ENCODE data around the gene SRP14.

SRP14 gene

DNA sequence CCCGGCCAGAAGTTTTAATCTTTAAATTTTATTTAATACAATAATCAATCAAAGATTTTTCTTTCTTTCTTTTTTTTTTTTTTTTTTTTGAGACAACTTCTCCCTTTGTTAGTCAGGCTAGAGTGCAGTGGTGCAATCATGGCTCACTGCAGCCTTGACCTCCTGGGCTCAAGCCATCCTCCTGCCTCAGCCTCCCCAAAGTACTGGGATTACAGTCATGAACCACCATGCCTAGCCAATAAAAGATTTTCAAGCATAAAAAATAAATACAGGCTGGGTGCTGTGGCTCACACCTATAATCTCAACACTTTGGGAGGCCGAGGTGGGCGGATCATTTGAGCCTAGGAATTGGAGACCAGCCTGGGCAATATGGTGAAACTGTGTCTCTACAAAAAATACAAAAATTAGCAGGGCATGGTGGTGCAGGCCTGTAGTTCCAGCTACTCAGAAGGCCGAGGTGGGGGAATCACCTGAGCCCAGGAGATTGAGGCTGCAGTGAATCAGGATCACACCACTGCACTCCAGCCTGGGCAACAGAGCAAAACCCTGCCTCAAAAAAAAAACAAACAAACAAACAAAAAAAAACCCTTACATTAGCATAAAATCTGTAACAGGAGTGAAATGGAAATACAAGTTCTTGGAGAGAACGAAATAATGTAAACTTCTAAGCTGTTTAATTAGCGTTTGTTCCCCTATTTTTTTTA, 29.1 kb upstream of the SRP14 start:
- peak; percentile 68 for DNase-seq

DNA sequence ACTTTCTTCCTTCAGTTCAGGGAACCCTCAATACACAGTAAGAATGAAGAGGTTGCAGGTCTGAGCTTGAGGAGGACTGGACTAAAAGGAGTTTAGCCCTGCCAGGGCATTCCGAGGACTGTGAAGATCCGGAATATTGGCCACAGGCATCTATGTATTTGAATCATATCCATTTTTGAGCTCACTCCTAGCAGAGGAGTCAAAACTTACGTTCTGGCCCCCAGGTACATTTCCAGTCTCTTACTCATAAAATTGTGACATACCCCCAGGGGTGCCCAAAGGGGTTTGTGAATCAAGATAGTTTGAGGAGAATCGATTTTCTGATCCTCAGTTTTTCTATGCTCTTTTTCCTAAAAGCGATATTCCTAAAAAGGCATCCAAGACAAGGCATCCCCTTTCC, 27.6 kb upstream of the SRP14 start:
- peak; percentile 44 for DNase-seq

DNA sequence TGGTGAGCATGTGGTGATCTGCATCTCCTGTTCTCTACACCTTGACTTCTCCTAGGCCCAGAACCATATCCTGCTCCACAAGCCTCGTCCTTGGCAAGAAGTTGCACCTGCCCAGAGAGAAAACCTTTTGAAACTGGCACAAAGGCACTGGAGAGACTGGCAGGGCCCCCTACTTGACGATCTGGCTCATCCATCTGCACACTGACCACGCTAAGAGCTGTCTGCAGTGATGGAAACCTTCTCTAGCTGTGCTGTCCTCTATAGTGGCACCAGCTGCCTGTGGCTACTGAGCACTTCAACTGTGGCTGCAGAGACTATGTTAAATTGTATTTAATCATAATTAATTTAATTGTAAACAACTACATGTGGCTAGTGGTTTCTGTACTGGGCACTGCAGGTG, 26.2 kb upstream of the SRP14 start:
- peak; percentile 70 for DNase-seq

DNA sequence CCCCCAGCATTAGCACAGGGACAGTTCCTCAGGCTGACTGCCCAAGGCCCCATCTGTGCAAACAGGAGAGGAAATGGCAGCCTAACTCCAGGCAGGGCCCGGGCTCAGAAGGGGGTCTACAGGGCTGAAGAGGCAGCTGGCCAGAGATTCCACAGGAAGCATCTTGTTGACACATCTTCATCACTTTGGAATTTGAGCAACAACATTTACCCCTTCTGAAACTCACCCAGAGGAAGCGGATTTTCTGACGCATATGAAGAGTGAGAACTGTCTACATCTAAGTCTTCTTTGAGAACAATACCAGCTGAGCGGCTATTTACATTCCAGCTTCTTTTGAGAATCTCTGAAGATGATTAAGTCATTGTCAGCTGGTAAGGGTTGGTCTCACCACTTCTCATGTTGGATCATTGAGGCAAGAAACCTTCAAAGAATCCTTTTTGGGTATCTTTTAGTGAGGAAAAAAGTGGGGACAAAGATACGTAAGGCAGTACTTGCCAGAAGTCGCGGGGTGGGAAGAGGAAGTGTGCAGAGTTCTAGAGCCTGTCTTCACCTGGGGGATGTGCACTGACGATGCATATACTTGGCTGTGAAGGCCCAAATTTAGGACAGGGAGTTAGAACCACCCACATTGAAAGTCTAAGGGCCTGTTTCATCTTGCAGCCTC, 25.4 kb upstream of the SRP14 start:
- peak; percentile 87 for DNase-seq

DNA sequence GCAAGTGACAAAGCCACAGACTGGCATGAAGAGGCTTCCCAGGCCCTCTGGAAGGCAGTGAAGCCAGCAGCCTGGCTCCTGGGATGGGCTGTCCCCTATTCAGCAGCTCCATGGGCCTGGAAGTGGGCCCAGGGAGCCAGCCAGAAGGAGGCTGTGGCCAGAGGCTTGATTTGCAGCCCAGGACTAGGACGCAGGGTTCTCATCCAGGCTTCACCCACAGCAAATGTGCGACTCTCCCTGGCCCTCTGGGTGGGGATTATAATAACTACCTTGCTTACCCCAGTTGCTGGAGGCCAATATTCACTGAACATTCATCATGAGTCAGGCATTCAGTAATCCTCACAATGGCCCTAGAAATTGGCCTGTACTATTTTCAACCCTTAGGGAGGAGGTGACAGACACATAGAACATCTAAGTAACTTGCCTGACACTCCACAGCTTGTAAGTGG, 24.6 kb upstream of the SRP14 start:
- peak; percentile 88 for DNase-seq

DNA sequence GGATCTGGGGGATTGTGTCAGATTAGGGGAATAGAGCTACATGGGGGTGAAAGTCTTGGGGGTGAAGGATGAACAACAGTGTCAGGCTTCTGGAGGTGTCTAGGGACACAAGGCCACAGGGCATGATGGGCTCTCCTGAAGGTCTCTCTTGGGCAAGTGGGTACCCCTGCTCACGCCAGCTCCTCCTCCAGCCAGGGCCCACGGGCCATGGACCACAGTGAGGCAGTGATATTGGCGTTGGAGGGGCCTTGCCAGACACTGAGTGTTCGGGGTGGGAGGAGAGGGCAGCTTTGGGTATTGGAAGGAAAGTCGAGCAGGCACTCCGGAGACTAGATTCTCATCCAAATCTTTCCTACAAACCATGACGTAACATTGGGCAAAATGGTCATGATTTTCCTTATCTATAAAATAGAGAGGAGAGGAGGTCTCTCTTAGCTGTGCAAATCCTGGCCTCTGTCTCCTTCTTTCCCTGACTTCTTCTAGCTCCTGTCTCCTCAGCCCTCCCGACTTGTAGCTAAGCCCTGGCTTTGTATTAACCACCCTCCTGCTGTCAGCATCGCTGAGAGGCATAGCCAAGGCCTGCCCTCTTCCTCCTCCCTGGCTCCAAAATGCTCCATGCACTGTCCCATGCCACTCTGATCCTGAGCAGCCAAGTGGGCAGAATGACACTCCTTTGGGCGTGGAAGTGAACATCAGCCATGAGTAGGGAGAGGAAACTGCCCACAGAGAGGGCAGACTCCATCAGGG, 24.0 kb upstream of the SRP14 start:
- peak; percentile 47 for DNase-seq

DNA sequence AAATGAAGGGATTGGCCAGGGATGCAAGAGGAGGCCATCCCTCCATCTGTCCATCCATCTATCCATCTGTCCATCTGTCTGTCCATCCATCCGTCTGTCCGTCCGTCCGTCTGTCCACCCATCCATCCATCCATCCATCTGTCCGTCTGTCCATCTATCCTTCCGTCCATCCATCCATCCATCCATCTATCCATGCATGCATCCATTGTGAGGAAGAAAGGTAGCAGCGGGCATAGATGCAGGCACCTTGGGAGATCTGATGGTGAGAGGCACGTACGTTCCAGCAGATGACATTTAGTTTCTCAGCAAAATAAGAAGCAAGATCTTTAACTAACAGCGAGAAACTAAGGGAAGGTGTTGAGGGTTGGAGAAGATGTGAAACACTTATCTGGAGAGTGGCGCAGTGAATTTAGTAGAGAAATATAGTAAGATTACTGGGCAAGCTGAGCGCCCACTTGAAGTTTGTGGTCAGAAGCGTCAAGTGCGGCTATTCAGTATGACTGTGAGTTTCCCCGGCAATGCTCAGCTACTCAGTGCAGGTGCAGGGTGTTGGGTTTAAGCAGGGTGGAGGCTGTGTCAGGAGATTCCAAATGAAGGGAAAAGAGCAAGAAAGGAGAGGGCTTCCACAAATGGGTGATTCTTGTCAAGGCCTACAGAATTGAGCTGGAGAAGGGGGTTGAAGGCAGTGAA, 22.4 kb upstream of the SRP14 start:
- no peak for DNase-seq

DNA sequence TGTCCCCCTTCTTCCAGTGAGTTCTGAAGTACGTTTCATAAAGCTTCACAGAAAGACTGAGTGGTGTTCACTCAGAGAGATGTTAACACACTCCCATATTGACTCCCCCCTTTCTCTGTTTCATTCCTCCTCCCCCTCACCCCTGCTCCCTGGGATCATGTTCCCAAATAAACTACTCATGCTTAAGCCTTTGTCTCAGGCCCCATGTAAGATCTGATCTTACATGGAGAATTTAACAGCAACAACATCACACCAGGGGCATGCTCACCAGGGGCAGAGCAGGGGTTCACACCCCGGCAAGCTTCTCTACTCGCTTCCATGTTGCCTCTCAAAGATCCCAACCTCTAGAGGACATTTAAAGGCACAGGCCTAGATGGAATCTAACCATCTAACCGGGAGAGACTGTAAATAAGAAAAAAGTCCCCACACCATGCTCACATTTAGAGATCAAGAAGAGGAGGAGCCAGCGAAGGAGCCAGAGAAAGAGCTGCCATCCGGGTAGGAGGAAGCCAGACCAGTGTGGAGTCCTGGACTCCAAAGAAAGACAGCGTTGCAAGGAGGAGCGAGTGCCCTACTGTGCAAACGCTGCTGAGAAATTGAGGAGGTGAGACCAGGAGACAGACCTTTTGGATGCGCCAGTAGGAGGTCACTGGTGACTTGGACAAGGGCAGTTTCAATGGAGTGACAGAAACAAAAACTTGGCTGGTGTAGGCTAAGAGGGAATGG, 21.4 kb upstream of the SRP14 start:
- DNase-seq, result no peak

DNA sequence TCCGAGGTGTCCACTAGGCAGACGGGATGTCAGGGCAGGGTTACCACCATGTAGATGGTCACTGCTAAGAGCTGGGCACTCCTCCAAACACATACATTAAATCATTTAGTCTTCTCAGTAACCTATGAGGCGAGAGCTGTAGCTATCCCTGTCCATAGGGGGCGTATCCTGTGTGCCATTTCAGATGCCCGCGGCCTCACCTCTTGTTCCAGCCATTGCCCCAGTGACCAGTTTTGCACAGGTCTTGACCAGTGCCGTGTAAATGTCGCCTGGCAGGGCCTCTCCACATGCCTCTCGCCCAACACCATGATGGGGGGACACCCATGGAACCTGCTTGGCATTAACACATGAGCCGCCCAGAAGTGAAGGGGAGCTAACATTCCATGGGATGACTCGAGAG, 20.8 kb upstream of the SRP14 start:
- no peak for DNase-seq

DNA sequence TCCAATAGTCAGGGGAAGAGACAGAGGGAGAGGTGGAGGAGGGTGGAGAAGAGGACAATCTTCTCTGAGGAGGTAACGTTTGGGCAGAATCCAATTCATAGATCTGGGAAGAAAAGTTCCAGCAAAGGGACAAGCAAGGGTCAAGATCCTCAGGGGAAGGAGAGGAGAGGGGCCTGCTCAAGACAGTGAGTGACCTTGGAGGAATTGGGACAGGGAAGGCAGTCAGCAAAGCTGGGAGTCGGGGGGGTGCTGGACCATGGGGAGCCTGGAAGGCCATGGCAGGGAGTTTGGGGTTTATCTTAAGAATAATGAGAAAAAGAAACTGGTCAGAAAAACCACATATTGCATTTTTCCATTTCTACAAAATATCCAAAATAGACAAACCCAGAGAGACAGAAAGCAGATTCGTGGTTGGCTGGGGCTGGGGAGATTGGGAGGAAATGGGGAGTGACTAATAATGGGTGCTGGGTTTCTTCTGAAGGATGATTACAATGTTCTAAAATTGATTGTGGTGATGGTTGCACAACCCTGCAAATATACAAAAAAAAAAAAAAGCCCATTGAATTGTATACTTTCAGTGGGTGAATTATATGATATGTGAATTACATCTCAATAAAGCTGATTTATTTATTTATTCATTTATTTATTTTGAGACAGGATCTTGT, 19.6 kb upstream of the SRP14 start:
- no peak for DNase-seq

DNA sequence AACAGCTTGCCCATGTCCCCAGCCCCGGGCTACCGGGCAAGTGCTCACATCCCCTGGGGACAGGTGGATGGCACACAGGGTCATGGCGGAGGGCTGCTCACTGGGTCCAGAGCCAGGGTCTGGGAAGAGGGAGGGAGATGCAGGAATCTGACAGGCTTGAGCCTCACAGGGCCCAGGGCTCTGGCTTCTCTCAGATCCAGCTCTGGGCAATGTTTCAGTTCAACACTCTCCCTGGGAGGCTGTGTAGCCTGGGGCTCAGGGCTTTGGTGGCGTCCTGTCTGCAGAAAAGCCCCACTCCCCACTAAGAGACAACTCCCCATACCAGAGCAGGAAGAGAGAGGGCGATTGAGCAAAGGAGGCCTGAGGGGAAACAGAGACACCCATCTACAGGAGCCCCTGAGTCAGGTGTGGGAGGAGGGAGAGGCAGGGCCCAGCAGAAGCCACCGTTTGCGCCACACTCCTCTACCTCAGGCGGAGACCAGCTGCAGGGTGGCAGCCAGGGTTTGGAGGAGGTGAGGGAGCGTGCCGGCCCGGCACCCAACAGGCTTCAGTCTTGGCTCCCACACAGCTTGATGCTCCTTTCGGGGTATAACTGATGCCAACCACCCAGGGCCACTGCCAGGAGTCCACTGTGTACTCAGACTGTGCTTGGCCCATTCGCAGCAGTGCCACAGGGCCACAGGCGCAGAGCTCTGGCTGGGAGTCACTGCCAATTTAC, 16.8 kb upstream of the SRP14 start:
- DNase-seq, result peak; percentile 68

DNA sequence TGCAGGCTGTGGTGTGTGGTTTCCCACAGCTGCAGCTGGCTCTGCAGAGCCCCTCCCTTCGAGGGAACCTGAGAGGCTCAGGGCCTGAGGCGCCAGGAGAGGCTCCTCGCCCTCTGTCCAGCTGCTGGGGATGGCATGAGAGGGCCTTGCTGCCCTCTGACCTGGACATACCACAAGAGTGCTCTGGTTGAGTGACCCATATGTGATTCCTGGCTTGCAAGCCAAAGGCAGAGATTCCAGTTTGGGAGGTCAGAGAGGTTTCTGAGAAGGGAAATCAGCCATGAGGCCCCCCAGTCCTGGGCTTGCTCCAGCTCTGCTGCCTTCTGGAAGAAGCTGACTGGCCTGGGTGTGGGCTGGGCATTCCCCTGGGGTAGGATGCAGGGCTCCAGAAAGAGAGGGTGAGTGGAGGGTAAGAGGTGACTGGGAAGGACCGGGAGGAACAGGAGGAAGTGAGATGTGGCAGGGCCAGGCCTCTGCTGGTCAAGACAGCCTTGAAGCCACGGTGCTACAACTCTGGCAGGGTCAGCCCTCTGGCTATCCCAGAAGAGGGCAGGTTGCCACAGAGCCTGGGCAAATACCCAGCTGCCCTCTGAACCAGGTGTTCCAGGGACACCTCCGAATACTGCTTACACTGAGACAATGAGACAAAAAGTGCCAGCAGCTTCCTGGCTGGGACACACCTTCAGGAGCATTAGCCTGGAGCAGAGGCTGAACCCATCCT, 16.0 kb upstream of the SRP14 start:
- peak; percentile 78 for DNase-seq

DNA sequence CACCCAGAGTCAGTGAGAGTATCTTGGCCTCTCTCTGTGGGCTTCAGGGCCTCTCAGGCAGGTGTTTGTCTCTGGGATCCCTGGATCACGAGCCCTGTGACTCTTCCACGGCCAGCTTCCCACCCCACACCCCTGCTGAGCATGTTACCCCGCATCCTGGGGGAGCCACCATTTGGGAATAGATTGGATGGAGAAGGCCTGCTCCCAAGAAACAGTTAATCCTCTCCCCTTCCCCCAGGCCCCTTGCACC, 15.5 kb upstream of the SRP14 start:
- no peak for DNase-seq

DNA sequence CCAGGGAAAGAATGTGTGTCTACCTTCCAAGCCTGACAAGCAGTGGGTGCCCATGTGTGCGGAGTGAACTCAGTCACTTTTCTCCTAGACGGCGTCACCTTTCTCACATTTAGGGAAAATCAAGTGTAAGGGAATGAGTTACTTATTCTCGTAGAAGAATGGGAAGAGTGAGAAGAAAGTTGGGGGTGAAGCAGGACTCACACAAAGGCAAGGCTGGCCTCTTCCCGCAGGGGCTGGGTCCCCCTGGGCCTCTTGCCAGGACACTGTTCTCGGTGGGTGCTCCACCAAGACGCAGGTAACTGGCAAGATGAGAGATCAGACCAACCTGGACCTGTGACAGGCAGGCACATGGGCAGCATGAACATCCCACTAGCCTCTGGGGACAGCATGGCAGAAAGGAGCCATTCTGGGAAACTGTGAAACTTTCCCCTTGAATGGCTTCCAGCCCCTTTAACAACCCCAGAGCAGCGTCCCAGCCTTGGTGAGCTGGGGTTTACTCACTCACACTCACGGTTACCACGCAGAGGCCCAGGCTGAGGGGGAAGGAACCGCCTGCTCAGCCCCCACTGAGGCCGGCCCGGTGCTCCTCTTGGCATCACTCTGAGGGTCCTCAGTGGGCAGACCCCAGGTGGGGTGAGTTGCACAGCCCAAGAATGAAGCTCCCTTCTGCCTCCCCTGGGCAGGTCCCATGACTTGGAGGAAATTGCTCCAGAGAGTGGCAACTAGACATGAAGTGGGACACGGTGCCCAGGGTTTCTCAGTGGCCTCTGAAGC, 15.0 kb upstream of the SRP14 start:
- no peak for DNase-seq

DNA sequence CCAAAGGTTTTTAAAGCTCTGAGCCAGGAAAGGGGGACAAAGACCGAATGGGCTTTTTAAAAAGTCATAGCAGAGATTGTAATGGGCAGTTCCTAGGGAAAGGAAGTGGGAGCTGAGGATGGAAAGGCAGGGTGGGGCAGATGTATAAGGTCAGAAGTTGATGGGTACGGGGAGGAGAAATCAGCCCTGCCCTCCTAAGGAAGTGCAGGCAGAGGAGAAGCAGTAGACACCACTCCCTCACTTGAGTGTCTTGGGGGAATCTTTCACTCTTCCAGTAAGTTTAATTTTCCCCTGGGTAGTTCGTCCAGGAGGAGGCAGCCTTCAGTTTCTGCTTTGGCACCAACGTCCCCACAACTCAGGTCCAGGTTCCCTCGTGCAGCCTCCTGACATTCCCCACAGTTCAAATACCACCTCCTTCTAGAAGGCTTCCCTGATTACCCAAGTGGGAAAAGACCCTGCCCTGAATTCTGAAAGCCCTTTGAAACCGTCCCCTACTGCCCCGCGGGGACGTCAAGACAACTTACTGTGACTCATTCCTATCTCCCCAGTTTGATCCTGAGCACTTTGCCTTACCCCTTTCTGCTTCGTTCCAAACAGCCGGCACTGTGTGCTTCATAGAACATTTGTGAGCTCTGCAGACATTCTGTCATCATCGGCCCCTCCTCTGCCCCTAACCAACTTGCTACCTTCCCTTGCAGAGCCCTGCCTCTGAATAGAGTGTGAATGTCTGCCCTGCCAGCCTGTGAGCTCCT, 14.3 kb upstream of the SRP14 start:
- no peak for DNase-seq

DNA sequence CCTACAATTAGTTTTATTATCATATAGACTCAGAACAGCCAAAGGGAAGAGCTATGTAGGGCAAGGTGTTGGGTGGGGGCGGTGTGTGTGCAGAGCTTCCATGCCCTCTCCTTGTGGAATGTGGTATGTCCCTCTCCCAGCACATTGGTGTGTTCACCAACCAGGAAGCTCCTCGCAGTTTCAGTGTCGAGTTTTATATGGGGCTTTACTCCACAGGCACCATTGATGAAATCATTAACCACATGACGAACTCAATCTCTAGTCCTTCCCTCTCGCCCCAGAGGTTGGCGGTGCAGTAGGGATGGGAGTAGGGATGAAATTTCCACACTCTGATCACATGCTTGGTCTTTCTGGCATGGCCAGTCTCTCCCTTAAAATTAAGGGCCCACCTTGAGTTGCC, 13.6 kb upstream of the SRP14 start:
- DNase-seq, result no peak

DNA sequence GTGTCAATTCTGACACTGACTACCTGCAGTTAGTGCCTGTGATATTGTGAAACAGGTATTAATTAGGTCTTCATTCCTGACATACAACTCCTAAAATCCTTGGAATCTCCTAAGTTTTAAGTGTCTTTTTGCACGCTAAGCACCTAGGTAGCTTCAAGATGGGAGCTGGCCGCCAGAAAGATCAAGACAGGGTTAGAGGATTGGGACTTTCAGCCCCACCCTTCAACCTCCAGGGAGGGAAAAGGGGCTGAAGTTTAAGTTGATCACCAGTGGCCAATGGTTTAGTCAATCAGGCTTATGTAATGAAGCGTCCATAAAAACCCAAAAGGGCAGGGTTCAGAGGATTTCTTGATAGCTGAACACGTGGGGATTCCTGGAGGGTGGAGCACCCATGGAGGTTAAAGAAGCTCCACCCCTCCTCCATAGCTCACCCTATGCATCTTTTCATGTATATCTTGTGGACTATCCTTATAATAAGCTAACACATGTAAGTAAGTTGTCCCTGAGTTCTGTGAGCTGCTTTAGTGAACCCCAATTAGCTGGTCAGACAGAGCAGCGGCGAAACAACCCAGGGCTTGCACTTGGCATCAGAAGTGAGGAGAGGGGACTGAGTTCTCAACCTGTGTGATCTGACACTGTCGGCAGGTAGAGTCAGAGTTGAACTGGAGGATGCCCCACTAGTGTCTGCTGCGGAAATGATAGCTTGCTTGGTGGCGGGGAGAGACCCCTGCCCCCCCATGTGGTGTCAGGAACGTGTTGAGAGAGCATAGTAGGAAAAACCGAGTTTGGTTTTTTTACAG, 12.8 kb upstream of the SRP14 start:
- no peak for DNase-seq

DNA sequence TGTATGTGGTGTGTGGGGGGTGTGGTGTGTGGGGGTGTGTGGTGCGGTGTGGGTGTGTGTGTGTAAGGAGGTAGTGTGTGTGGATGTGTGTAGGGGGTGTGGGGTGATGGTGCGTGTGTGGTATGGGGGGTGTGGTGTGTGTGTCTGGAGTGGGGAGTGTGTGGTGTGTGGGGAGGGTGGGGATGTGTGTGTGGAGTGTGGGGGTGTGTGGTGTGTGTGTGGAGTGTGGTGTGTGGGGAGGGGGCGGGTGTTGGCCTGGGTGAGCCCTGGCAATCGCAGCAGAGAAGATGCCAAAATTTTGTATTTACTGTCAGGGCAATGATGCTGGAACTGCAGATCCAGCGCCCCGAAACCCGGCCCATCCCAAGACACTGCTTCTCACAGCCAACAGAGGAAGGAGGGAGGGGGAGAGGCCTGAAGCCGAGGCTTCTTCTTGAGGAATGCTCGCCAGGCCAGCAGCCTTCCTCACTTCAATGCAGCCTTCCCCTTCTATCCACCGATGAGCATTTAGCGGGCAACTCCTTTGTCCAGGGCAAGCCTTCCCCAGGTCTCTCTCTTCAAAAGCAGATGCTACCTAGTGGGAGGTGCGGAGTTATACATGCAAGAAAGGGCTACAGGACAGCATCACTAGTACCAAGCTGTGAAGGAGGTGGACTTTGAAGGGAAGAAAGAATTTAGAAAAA, 11.9 kb upstream of the SRP14 start:
- peak; percentile 40 for DNase-seq

Measured in NCI-H69 (cell line).